B cell (primary cell): ENCODE measurements around the gene CXCL5. TPM values are rescaled to one million over a fixed set of nuclear protein-coding genes. Genes with fewer than 3 reads are reported as not detected.

ENCODE experiments used
- polyA plus RNA-seq: library from polyadenylated mRNA; depleted of rRNA; stranded (reverse); fragments of >200 nt; gene quantifications from 2 replicates; pipeline ENCODE4 v1.2.3, GENCODE V29; 2012
- small RNA-seq: library from RNA; depleted of rRNA; stranded (forward); fragments of <200 nt; gene quantifications from one replicate; pipeline ENCODE3, GENCODE V24; 2012; ENCODE audit warnings: low replicate concordance, low read depth; ENCODE audit not compliant: insufficient read length
- total RNA-seq, 2 donors: library from RNA; stranded (reverse); fragments of 120-200 nt in 1 of 2; gene quantifications; 1 replicate in 1 of 2; 2 replicates in 1 of 2; pipeline versions ENCODE4 v1.2.3 to v1.2.4, GENCODE V29; 2013 to 2022

The CXCL5 gene
- total and polyA plus RNA-seq, 2 donors (not counting 1 experiment from before 2014, with no cell fraction given): not detected

Small RNA genes lying within 50 kb of the gene (small RNA-seq; reads per million reads assigned to genes)
- gene RN7SL218P: not detected

Other genes starting within 250 kb of the CXCL5 start
- not detected in 2 replicates for gene CXCL6, start 162.0 kb downstream of the CXCL5 start, total RNA-seq
- not detected in 2 replicates for gene CXCL6, start 162.0 kb downstream of the CXCL5 start, polyA plus RNA-seq
- not detected in 2 replicates for gene PF4V1, start 145.4 kb downstream of the CXCL5 start, total RNA-seq
- 2.0 TPM in 1 of 2 replicates, not detected in the other for gene PF4V1, start 145.4 kb downstream of the CXCL5 start, polyA plus RNA-seq
- not detected in 2 replicates for gene CXCL1, start 129.3 kb downstream of the CXCL5 start, total RNA-seq
- gene CXCL1, start 129.3 kb downstream of the CXCL5 start, polyA plus RNA-seq: 0.24 TPM in 1 of 2 replicates, not detected in the other
- 0.56 and 0.69 TPM in 2 replicates for gene PF4, start 16.6 kb downstream of the CXCL5 start, total RNA-seq
- 1.8 and 6.4 TPM in 2 replicates for gene PF4, start 16.6 kb downstream of the CXCL5 start, polyA plus RNA-seq
- 0.42 TPM in 1 of 2 replicates, not detected in the other for gene PPBP, start 10.5 kb downstream of the CXCL5 start, total RNA-seq
- gene PPBP, start 10.5 kb downstream of the CXCL5 start, polyA plus RNA-seq: 0.43 and 5.2 TPM in 2 replicates
- not detected in 2 replicates for gene CXCL3, start 40.0 kb upstream of the CXCL5 start, total RNA-seq
- 0.39 TPM in 1 of 2 replicates, not detected in the other for gene CXCL3, start 40.0 kb upstream of the CXCL5 start, polyA plus RNA-seq
- 0.58 TPM in 1 of 2 replicates, not detected in the other for gene CXCL2, start 100.5 kb upstream of the CXCL5 start, total RNA-seq
- 0.40 and 0.42 TPM in 2 replicates for gene CXCL2, start 100.5 kb upstream of the CXCL5 start, polyA plus RNA-seq
- gene MTHFD2L, start 159.4 kb upstream of the CXCL5 start, total RNA-seq: 12.6 and 13.3 TPM in 2 replicates
- 5.5 and 14.0 TPM in 2 replicates for gene MTHFD2L, start 159.4 kb upstream of the CXCL5 start, polyA plus RNA-seq